Colonic mucosa (tissue), 4 donors: ENCODE data around the gene ACER1. TPM values are rescaled to one million over a fixed set of nuclear protein-coding genes. Genes with fewer than 3 reads are reported as not detected.

Experiments
- DNase-seq: peaks from one replicate; pipeline ENCODE4 v3.0.0-alpha.2; 2020
- H3K27ac ChIP-seq: fragments of 200-600 bp; one replicate; pipeline ENCODE4 v1.8.0; 2021
- H3K27me3 ChIP-seq: fragments of 200-600 bp; one replicate; pipeline ENCODE4 v1.8.0; 2021
- H3K36me3 ChIP-seq: fragments of 200-600 bp; one replicate; pipeline ENCODE4 v1.8.0; 2021
- H3K4me1 ChIP-seq: fragments of 200-600 bp; one replicate; pipeline ENCODE4 v1.8.0; 2021; ENCODE audit warnings: mild to moderate bottlenecking
- H3K4me3 ChIP-seq: fragments of 200-600 bp; one replicate; pipeline ENCODE4 v1.8.0; 2021
- H3K9ac ChIP-seq, 2 donors: one replicate each; pipeline ENCODE4 v1.7.0; 2013; ENCODE audit warnings: control low read depth in 2 of 2, low read depth in 2 of 2, low read length in 2 of 2
- H3K9me3 ChIP-seq: fragments of 200-600 bp; one replicate; pipeline ENCODE4 v1.8.0; 2021
- CTCF ChIP-seq: fragments of 200-600 bp; IDR thresholded peaks from one replicate; pipeline ENCODE4 v1.8.0; 2022; ENCODE audit warnings: antibody characterized with exemption, mild to moderate bottlenecking
- intact Hi-C: fragments of 100-400 bp; cut with DNase I; formaldehyde crosslinking; loops from one replicate; pipeline ENCODE4 v1.14.1; 2022
- total RNA-seq, 2 donors: library from RNA; stranded (reverse); fragmentation: NEBNext Ultra II Directional in 1 of 2; extraction: Animal tissue kit (Norgen Biotek cat#: 25700) in 1 of 2; gene quantifications; one replicate each; pipeline ENCODE4 v1.2.1, GENCODE V29; 2021
- donor health status: healthy.
- donor health status: DM: no; HTN: no; CAD: no.
- donor health status: DM: no; HTN: no; CAD: no.

Gene ACER1
- total RNA-seq, 2 donors from 2014 or later, result not detected

- Histone ChIP-seq H3K4me3 (no peak overlapping the region), H3K4me1 (no peaks in the 10 kb centered on the region), H3K9ac (no peak overlapping the region), H3K9me3 (no peaks in the 10 kb centered on the region), H3K36me3 (no peaks in the 10 kb centered on the region), H3K27ac (no peak overlapping the region), H3K27me3 (no peaks in the 10 kb centered on the region)
- intact Hi-C loops, result no loop called here
- no peak for TF ChIP-seq CTCF
- no peak for DNase-seq
Observed at GRCh38 chr19:6263735-6264444, 69.5 kb downstream of the ACER1 start.

GRCh38 chr19:6263306-6263705, 70.1 kb downstream of the ACER1 start:
- Histone ChIP-seq H3K9ac (no peak overlapping the region), H3K4me3 (no peak overlapping the region), H3K27me3 (no peaks in the 10 kb centered on the region), H3K4me1 (no peaks in the 10 kb centered on the region), H3K36me3 (no peaks in the 10 kb centered on the region), H3K27ac (no peak overlapping the region), H3K9me3 (no peaks in the 10 kb centered on the region)
- intact Hi-C loops, result no loop called here
- DNase-seq, result no peak
- TF ChIP-seq CTCF, result no peak

GRCh38 chr19:6262519-6262918, 70.9 kb downstream of the ACER1 start:
- no peaks in the 10 kb centered on the region for H3K27me3 ChIP-seq
- H3K9ac ChIP-seq, result no peak overlapping the region
- no peaks in the 10 kb centered on the region for H3K9me3 ChIP-seq
- no peaks in the 10 kb centered on the region for H3K36me3 ChIP-seq
- no peak for TF ChIP-seq CTCF
- intact Hi-C loops, result no loop called here
- no peak overlapping the region for H3K27ac ChIP-seq
- no peak for DNase-seq
- no peak overlapping the region for H3K4me3 ChIP-seq
- H3K4me1 ChIP-seq, result no peaks in the 10 kb centered on the region

GRCh38 chr19:6261883-6262282, 71.5 kb downstream of the ACER1 start:
- Histone ChIP-seq H3K27ac (no peak overlapping the region), H3K4me1 (no peaks in the 10 kb centered on the region), H3K9ac (no peak overlapping the region), H3K27me3 (no peaks in the 10 kb centered on the region), H3K4me3 (no peak overlapping the region), H3K36me3 (no peaks in the 10 kb centered on the region), H3K9me3 (no peaks in the 10 kb centered on the region)
- no peak for DNase-seq
- TF ChIP-seq CTCF, result no peak
- intact Hi-C loops, result no loop called here

GRCh38 chr19:6260912-6261650, 72.3 kb downstream of the ACER1 start:
- H3K27me3 ChIP-seq, result no peaks in the 10 kb centered on the region
- TF ChIP-seq CTCF, result peak; percentile 28
- no peak for DNase-seq
- no peak overlapping the region for H3K27ac ChIP-seq
- H3K4me1 ChIP-seq, result no peaks in the 10 kb centered on the region
- no peak overlapping the region for H3K9ac ChIP-seq
- H3K36me3 ChIP-seq, result no peaks in the 10 kb centered on the region
- no peak overlapping the region for H3K4me3 ChIP-seq
- intact Hi-C loops, result no loop called here
- H3K9me3 ChIP-seq, result no peaks in the 10 kb centered on the region
